Spleen (tissue), 7 donors: ENCODE results near the gene MATCAP1.

ENCODE experiments used
- POLR2A ChIP-seq, 3 donors: fragments of 450-650 bp; IDR thresholded peaks; one replicate each; pipeline ENCODE4 v1.5.1; 2017; ENCODE audit warnings: antibody characterized with exemption in 3 of 3, mild to moderate bottlenecking in 1 of 3
- POLR2AphosphoS5 ChIP-seq, 3 donors: sonication (generic); formaldehyde crosslinking; IDR thresholded peaks; one replicate each; pipeline ENCODE4 v1.5.1; 2017; ENCODE audit warnings: antibody characterized with exemption in 3 of 3
- TF ChIP-seq, protein P1 (sequence below), 11 experiments: fragments of 200-600 bp in 7 of 11; fragments of 450-650 bp in 4 of 11; sonication (generic) in 4 of 11; IDR thresholded peaks in 8 of 11; conservative IDR thresholded peaks in 3 of 11; 1 replicate in 7 of 11; 2 replicates in 4 of 11; pipeline versions ENCODE4 v1.4.0 to v1.8.0; 2016 to 2021; ENCODE audit warnings: antibody characterized with exemption in 11 of 11, inconsistent platforms in 4 of 11, mild to moderate bottlenecking in 1 of 11
- donor health status: DM: no; HTN: no; CAD: no; lungs with moderate emphysema.
- donor health status: DM: no; HTN: no; CAD: no.
- donor health status: DM: no; HTN: no; CAD: no.

DNA sequence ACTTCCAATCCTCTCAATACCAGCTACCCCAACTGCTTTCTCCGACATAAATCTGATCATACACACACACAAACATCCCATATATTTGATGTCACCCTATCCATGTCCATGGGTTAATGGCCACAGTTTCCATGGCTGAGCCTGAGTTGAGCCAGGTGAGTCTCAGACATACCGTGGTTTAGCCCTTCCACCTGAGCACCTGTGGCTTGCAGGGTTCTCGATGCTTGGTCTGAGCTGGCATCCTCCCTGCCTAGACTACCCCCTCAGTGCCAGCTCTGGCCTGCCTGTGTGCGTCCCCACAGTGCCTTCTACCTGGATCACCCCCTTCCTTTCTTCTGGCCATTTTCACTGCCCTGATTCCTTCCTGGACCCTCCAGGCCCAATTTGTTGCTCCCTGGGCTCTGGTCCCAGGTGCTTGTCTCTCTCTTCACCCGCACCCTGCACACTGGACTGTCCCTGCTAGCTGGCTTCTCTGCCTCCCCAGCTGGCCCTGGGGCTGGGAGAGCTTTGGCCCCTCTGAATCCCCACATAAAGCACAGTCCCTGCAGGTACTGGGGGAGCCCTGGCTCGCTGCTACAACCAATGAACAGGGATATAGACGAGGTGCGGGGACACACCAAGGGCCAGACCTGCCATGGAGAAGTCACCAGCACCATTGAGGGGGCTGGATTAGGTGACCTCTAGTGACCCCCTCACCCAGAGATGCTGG is 22.5 kb upstream of the MATCAP1 start:
- TF ChIP-seq POLR2A (IDR thresholded peaks at IDR 0.05) (no peak), POLR2AphosphoS5 (IDR thresholded peaks at IDR 0.05) (no peak)
- TF ChIP-seq, protein P1, sequence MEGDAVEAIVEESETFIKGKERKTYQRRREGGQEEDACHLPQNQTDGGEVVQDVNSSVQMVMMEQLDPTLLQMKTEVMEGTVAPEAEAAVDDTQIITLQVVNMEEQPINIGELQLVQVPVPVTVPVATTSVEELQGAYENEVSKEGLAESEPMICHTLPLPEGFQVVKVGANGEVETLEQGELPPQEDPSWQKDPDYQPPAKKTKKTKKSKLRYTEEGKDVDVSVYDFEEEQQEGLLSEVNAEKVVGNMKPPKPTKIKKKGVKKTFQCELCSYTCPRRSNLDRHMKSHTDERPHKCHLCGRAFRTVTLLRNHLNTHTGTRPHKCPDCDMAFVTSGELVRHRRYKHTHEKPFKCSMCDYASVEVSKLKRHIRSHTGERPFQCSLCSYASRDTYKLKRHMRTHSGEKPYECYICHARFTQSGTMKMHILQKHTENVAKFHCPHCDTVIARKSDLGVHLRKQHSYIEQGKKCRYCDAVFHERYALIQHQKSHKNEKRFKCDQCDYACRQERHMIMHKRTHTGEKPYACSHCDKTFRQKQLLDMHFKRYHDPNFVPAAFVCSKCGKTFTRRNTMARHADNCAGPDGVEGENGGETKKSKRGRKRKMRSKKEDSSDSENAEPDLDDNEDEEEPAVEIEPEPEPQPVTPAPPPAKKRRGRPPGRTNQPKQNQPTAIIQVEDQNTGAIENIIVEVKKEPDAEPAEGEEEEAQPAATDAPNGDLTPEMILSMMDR (IDR thresholded peaks at IDR 0.05 in 8 of 11, conservative IDR thresholded peaks at IDR 0.05 in 3 of 11), result no peak
